Measurements from ENCODE around the gene HOOK1. TPM values are rescaled to one million over a fixed set of nuclear protein-coding genes. Genes with fewer than 3 reads are reported as not detected.

Gene HOOK1
- total and polyA plus RNA-seq, 2 of the 13 experiments (the other 11 are each of a cell fraction or from before 2014, with no cell fraction given) = 11.3 to 24.2 TPM

- TF ChIP-seq STAT6 (CRISPR knock-in tag; IDR thresholded peaks at IDR 0.05; ENCODE audit: borderline replicate concordance) = no peak
- TF ChIP-seq KDM6A (CRISPR knock-in tag; IDR thresholded peaks at IDR 0.05; ENCODE audit: low read depth) = no peak
- 0 out of 2 replicates have a peak, but pooled peaks have one; percentile 31 for TF ChIP-seq ZNF639 (CRISPR knock-in tag; conservative IDR thresholded peaks at IDR 0.05)
- TF ChIP-seq ZNF24 (IDR thresholded peaks at IDR 0.05) = no peak
- no peak for TF ChIP-seq KDM1A (CRISPR knock-in tag; IDR thresholded peaks at IDR 0.05)
- TF ChIP-seq ZFX (CRISPR knock-in tag; IDR thresholded peaks at IDR 0.05; ENCODE audit: low read depth) = peak; percentile 69
- TF ChIP-seq FOXA3 (CRISPR knock-in tag; IDR thresholded peaks at IDR 0.05) = no peak
- TF ChIP-seq ZNF460 (CRISPR knock-in tag; IDR thresholded peaks at IDR 0.05; ENCODE audit: borderline replicate concordance) = no peak
- no peak for TF ChIP-seq ZNF576 (CRISPR knock-in tag; IDR thresholded peaks at IDR 0.05)
- no peak for TF ChIP-seq MYPOP (CRISPR knock-in tag; IDR thresholded peaks at IDR 0.05)
- no peak for TF ChIP-seq PHF21A (CRISPR knock-in tag; IDR thresholded peaks at IDR 0.05)
- TF ChIP-seq CBX5 (CRISPR knock-in tag; IDR thresholded peaks at IDR 0.05; ENCODE audit: borderline replicate concordance) = no peak
- no peak for TF ChIP-seq ARNT (IDR thresholded peaks at IDR 0.05)
- TF ChIP-seq ZNF724P (CRISPR knock-in tag; IDR thresholded peaks at IDR 0.05; ENCODE audit: borderline replicate concordance) = peak; percentile 75
- no peak for TF ChIP-seq FUBP1 (CRISPR knock-in tag; IDR thresholded peaks at IDR 0.05; ENCODE audit: borderline replicate concordance)
- no peak; the same call in 1 of the 2 replicates for TF ChIP-seq ZNF292 (CRISPR knock-in tag; IDR thresholded peaks at IDR 0.05; ENCODE audit: borderline replicate concordance, low read depth)
- TF ChIP-seq FOXC1 (CRISPR knock-in tag; IDR thresholded peaks at IDR 0.05; ENCODE audit: borderline replicate concordance) = peak; percentile 62; the same call in 1 of the 2 replicates
- TF ChIP-seq NR2F6 (IDR thresholded peaks at IDR 0.05) = no peak
- no peak for TF ChIP-seq NR2F6 (CRISPR knock-in tag; IDR thresholded peaks at IDR 0.05)
- TF ChIP-seq ZNF512 (CRISPR knock-in tag; IDR thresholded peaks at IDR 0.05) = no peak
- no peak for TF ChIP-seq ZFP90 (CRISPR knock-in tag; IDR thresholded peaks at IDR 0.05; ENCODE audit: borderline replicate concordance)
Measured at GRCh38 chr1:59814901-59815825, at the start of gene HOOK1 (continued).

All from HepG2 (cell line).